Large intestine (tissue), 3 donors: ENCODE results near the gene PCDHGA1. TPM values are rescaled to one million over a fixed set of nuclear protein-coding genes. Genes with fewer than 3 reads are reported as not detected.
"Not testable (repeated sequence)": the region's sequence is repeated elsewhere in the genome, so short reads cannot be mapped to it uniquely, and the experiment has no call there.

Experiments
- DNase-seq, 2 donors: peaks; one replicate each; pipeline versions ENCODE4 v3.0.0 to v3.0.0-alpha.2; 2013
- H3K27ac ChIP-seq: one replicate; pipeline ENCODE4 v1.5.1; 2013; ENCODE audit warnings: low read length
- H3K27me3 ChIP-seq: 2 replicates; pipeline ENCODE4 v1.6.1; 2013; ENCODE audit warnings: low read length; ENCODE audit not compliant: control insufficient read depth, insufficient read depth
- H3K36me3 ChIP-seq: 2 replicates; pipeline ENCODE4 v1.6.1; 2013; ENCODE audit warnings: low read length; ENCODE audit not compliant: control insufficient read depth, insufficient read depth
- H3K4me1 ChIP-seq: one replicate; pipeline ENCODE4 v1.6.1; 2013; ENCODE audit warnings: low read length; ENCODE audit not compliant: control insufficient read depth, insufficient read depth
- H3K4me3 ChIP-seq: one replicate; pipeline ENCODE4 v1.5.1; 2013; ENCODE audit warnings: low read length
- H3K9me3 ChIP-seq: one replicate; pipeline ENCODE4 v1.6.1; 2013; ENCODE audit warnings: mild to moderate bottlenecking, low read depth, low read length, moderate library complexity; ENCODE audit not compliant: control insufficient read depth
- WGBS: methylation state at CpG from one replicate; pipeline ENCODE4 v1.1.5; 2013; ENCODE audit warnings: low lambda C conversion rate; ENCODE audit not compliant: insufficient coverage; 5-methylcytosine and 5-hydroxymethylcytosine counted together
- polyA plus RNA-seq: library from polyadenylated mRNA; unstranded; fragments of 120-200 nt; gene quantifications from one replicate; pipeline ENCODE4 v1.2.1, GENCODE V29; 2013

PCDHGA1 gene
- polyA plus RNA-seq, 1 donor, result 0.30 TPM

DNA sequence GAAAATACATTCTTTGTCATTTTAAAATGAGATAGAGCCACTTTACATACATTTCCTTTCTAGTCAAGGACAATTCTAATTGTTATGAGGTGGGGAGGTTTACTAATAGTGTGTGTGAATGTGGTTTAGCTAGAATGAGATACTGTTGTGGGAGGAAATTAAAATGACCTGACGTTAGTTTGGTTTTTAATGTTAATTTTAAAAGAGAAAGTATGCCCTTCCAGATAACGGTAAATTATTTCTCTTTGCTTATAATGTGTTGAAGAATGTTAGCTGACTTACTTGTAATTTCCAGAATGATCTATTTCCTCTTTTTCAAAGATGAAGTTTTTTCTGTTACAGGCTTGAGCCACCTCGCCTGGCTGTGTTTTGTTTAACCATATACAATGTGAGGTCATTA is 8.1 kb upstream of the PCDHGA1 start:
- no peak for DNase-seq
- Histone ChIP-seq H3K27me3 (peaks cover 8% of the 10 kb centered on the region), H3K4me1 (peaks cover 3% of the 10 kb centered on the region), H3K9me3 (peaks cover 45% of the 10 kb centered on the region), H3K36me3 (peaks cover 8% of the 10 kb centered on the region), H3K4me3 (no peak overlapping the region), H3K27ac (no peak overlapping the region)
- 94% methylated on average over 2 of the region's 3 CpGs for WGBS

DNA sequence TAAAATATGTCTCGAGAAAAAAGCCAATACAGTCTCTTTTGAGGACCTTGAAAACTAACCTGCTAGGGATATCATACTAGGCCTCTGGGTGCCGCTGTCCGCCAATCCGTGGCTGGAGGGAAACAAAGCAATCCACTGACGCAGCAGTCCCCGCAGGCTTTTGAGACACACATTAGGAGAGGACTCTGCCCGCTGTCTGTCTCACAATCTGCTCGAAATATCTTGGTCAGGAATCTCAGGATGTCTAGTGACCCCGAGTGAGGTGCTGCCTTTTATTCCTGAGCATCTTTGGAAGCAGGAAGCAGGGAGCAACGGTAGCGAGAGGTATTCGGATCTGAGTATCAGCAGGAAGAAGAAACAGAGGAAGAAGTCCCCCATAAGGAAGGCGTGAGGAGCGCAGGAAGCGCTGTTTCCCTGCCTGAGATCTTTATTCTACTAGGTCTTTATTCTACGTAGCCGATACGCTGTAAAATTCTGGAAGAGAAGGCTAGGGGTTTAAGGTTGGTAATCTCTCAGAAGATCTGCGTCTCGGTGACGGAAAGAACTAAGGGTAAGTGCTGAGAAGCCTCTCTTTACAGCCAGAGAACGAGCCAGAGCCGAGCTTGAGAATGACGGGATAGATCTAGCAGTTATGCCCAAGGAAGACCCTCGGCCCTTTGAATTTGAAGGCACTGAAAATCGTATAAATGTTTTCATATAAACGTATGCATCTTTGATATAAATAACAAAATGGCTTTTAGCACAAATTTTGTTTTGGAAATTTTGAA is 4.0 kb upstream of the PCDHGA1 start:
- peak in 1 of 2 donors; percentile 24 for DNase-seq
- H3K27me3 ChIP-seq, result peaks cover 10% of the 10 kb centered on the region
- no peak overlapping the region for H3K27ac ChIP-seq
- 30% methylated on average over 6 of the region's 27 CpGs for WGBS
- H3K9me3 ChIP-seq, result peaks cover 19% of the 10 kb centered on the region
- no peak overlapping the region for H3K4me3 ChIP-seq
- no peaks in the 10 kb centered on the region for H3K36me3 ChIP-seq
- H3K4me1 ChIP-seq, result no peaks in the 10 kb centered on the region

GRCh38 chr5:141328231-141328630 is 2.1 kb upstream of the PCDHGA1 start:
- no CpG with 5 or more reads among the region's 8 CpGs for WGBS
- Histone ChIP-seq H3K4me3 (no peak overlapping the region), H3K4me1 (no peaks in the 10 kb centered on the region), H3K27ac (no peak overlapping the region), H3K36me3 (no peaks in the 10 kb centered on the region), H3K27me3 (peaks cover 16% of the 10 kb centered on the region), H3K9me3 (peaks cover 21% of the 10 kb centered on the region)
- no peak for DNase-seq

DNA sequence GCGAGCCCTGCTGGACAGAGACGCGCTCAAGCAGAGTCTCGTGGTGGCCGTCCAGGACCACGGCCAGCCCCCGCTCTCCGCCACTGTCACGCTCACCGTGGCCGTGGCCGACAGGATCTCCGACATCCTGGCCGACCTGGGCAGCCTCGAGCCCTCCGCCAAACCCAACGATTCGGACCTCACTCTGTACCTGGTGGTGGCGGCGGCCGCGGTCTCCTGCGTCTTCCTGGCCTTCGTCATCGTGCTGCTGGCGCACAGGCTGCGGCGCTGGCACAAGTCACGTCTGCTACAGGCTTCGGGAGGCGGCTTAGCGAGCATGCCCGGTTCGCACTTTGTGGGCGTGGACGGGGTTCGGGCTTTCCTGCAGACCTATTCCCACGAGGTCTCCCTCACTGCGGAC is 2.3 kb downstream of the PCDHGA1 start:
- not testable (repeated sequence) for H3K4me3 ChIP-seq, H3K4me1 ChIP-seq, DNase-seq, H3K27ac ChIP-seq, H3K36me3 ChIP-seq
- Histone ChIP-seq H3K9me3 (peaks cover 21% of the 10 kb centered on the region), H3K27me3 (peaks cover 15% of the 10 kb centered on the region)
- no CpG with 5 or more reads among the region's 39 CpGs for WGBS

DNA sequence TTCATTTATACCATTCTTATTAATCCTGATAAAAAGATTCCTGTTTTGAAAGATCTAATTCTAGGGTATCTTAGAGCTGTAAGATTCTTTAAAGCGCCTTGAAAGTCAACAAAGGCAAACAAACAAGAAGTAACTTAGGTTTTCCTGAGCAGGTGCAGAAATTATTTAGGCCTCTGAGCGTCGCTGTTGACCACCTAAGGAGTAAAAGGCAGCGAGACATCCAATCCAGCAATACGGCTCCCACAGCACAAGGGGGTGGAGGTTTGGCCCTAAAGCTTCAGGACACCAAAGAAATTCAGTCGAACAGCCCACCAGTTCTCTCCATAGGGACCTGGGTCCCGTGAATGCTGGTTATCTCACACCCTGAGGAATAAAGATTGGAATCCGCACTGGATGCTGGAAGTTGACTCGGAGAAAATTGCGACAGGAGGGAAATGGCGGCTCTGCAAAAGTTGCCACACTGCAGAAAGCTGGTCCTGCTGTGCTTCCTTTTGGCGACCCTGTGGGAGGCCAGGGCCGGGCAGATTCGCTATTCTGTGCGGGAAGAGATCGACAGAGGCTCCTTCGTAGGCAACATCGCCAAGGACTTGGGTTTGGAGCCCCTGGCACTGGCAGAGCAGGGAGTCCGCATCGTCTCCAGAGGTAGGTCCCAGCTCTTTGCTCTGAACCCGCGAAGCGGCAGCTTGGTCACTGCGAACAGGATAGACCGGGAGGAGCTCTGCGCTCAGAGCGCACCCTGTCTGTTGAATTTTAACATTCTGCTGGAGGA is 8.4 kb downstream of the PCDHGA1 start, which contains the start of gene PCDHGA2:
Gene PCDHGA2, plus strand, starts transcription at position 223 of the 769 bp plus-strand sequence.
- DNase-seq, result no peak
- Histone ChIP-seq H3K36me3 (no peaks in the 10 kb centered on the region), H3K4me3 (peak within 1 kb of the TSS; percentile 10), H3K9me3 (peaks cover 20% of the 10 kb centered on the region), H3K27me3 (peaks cover 30% of the 10 kb centered on the region), H3K27ac (no peak within 1 kb of the TSS), H3K4me1 (no peaks in the 10 kb centered on the region)
- WGBS, result no CpG with 5 or more reads among the region's 27 CpGs

- H3K4me1 ChIP-seq, DNase-seq, H3K36me3 ChIP-seq, H3K27ac ChIP-seq, H3K4me3 ChIP-seq: not testable (repeated sequence)
- peaks cover 31% of the 10 kb centered on the region for H3K9me3 ChIP-seq
- H3K27me3 ChIP-seq, result peaks cover 34% of the 10 kb centered on the region
- WGBS, result no CpG with 5 or more reads among the region's 45 CpGs
Measured at GRCh38 chr5:141340781-141341354, 10.6 kb downstream of the PCDHGA1 start.

DNA sequence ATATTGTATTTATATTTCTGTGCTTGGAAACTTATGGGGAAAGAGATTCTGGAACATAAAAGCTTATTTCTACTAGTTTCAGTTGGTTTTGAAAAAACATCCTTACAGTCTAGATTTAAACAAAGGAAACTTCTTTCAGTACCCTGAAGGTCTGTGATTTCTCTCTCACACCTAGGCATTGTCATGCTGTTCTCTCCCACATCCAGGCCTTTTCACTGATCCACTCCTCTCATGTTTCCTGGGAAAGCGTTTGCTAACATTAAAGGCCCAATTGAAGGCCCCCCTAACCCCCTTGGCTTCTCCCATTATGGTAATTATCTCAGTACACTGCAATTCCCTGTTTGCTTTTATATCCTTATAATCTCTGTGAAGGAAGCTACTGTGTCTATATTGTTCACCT is 12.5 kb downstream of the PCDHGA1 start:
- no CpG with 5 or more reads among the region's 1 CpG for WGBS
- no peaks in the 10 kb centered on the region for H3K36me3 ChIP-seq
- no peak for DNase-seq
- H3K9me3 ChIP-seq, result peaks cover 35% of the 10 kb centered on the region
- H3K4me1 ChIP-seq, result no peaks in the 10 kb centered on the region
- H3K27ac ChIP-seq, result no peak overlapping the region
- no peak overlapping the region for H3K4me3 ChIP-seq
- peaks cover 34% of the 10 kb centered on the region for H3K27me3 ChIP-seq

DNA sequence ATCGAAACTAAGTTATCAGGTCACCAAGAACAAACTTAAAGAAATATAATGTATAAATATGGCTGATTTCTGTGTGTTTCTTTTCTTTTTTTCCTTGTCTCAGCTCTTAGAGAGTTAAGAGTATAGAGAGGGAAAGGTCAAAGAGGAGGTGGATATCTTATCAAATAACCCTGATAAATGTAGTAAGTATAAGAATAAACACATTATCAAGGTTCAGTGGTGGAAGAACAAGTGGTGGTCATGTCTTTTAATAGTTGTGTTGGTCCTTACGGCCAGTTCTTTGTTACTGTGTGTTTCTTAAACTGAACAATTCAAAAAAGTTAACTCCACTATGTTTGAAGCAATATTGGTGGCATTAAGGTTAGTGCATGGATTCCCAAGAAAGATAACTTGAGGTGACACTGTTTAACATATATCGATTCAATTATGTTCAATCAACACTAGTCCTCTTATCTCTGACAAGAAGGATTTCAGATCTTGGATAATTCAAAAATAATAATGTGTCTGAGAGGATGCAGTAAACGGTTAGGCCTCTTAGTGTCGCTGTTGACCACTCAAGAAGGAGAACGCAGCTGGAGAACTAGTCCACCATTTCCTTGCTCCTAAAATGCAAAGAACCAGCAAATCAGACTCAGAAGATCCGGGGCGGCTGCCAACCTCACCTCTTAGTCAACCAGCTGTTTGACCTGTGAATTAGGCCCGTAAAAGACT is 13.1 kb downstream of the PCDHGA1 start, which contains the start of gene PCDHGA3:
Gene PCDHGA3, plus strand, starts transcription at position 588 of the 711 bp plus-strand sequence. CDS start 205 bp downstream, outside the sequence.
- no peak for DNase-seq
- H3K27ac ChIP-seq, result no peak within 1 kb of the TSS
- H3K36me3 ChIP-seq, result no peaks in the 10 kb centered on the region
- H3K27me3 ChIP-seq, result peaks cover 32% of the 10 kb centered on the region
- no peaks in the 10 kb centered on the region for H3K4me1 ChIP-seq
- WGBS, result 0% methylated on average over 1 of the region's 9 CpGs
- H3K4me3 ChIP-seq, result no peak within 1 kb of the TSS
- peaks cover 35% of the 10 kb centered on the region for H3K9me3 ChIP-seq

- DNase-seq, result no peak
- peaks cover 33% of the 10 kb centered on the region for H3K9me3 ChIP-seq
- H3K27ac ChIP-seq, result no peak overlapping the region
- H3K4me1 ChIP-seq, result no peaks in the 10 kb centered on the region
- no peak overlapping the region for H3K4me3 ChIP-seq
- WGBS, result 34% methylated on average over 7 of the region's 31 CpGs
- H3K36me3 ChIP-seq, result no peaks in the 10 kb centered on the region
- peaks cover 28% of the 10 kb centered on the region for H3K27me3 ChIP-seq
Measured at GRCh38 chr5:141343953-141344463, 13.7 kb downstream of the PCDHGA1 start.

- peaks cover 33% of the 10 kb centered on the region for H3K9me3 ChIP-seq
- no CpG with 5 or more reads among the region's 20 CpGs for WGBS
- H3K27ac ChIP-seq, result no peak overlapping the region
- H3K27me3 ChIP-seq, result peaks cover 25% of the 10 kb centered on the region
- no peaks in the 10 kb centered on the region for H3K36me3 ChIP-seq
- H3K4me3 ChIP-seq, result no peak overlapping the region
- H3K4me1 ChIP-seq, result no peaks in the 10 kb centered on the region
- DNase-seq, result no peak
Measured at GRCh38 chr5:141345327-141345726, 15.0 kb downstream of the PCDHGA1 start.
